ENCODE measurements around the gene RPS6KA2. TPM values are rescaled to one million over a fixed set of nuclear protein-coding genes. Genes with fewer than 3 reads are reported as not detected.

RPS6KA2 gene
- total RNA-seq, 2 donors from 2014 or later = 78.6 to 131 TPM

- no peaks in the 10 kb centered on the region for H3K9me3 ChIP-seq
- H3K4me1 ChIP-seq = no peaks in the 10 kb centered on the region
- TF ChIP-seq CTCF (IDR thresholded peaks at IDR 0.05) = no peak
- no peak overlapping the region for H3K4me3 ChIP-seq
- H3K36me3 ChIP-seq = peaks cover 20% of the 10 kb centered on the region
- DNase-seq (ENCODE audit: low spot score) = no peak
- no peak overlapping the region for H3K27ac ChIP-seq
- no peaks in the 10 kb centered on the region for H3K27me3 ChIP-seq
Measured at GRCh38 chr6:166496460-166496859, 130.6 kb downstream of the RPS6KA2 start.

GRCh38 chr6:166495487-166496314 is 131.3 kb downstream of the RPS6KA2 start:
- peaks cover 20% of the 10 kb centered on the region for H3K36me3 ChIP-seq

GRCh38 chr6:166494757-166495486 is 132.1 kb downstream of the RPS6KA2 start:
- Histone ChIP-seq H3K36me3 (peaks cover 20% of the 10 kb centered on the region), H3K4me3 (no peak overlapping the region), H3K27ac (no peak overlapping the region), H3K4me1 (no peaks in the 10 kb centered on the region), H3K27me3 (no peaks in the 10 kb centered on the region), H3K9me3 (no peaks in the 10 kb centered on the region)
- TF ChIP-seq CTCF (IDR thresholded peaks at IDR 0.05) = no peak
- DNase-seq (ENCODE audit: low spot score) = no peak

More at GRCh38 chr6:166495487-166496314, 131.3 kb downstream of the RPS6KA2 start:
- Histone ChIP-seq H3K27ac (no peak overlapping the region), H3K27me3 (no peaks in the 10 kb centered on the region), H3K9me3 (no peaks in the 10 kb centered on the region), H3K4me1 (no peaks in the 10 kb centered on the region), H3K4me3 (no peak overlapping the region)
- TF ChIP-seq CTCF (IDR thresholded peaks at IDR 0.05) = no peak
- DNase-seq (ENCODE audit: low spot score) = no peak

- H3K36me3 ChIP-seq = peaks cover 20% of the 10 kb centered on the region
- H3K4me3 ChIP-seq = no peak overlapping the region
- DNase-seq (ENCODE audit: low spot score) = no peak
- no peak overlapping the region for H3K27ac ChIP-seq
- H3K27me3 ChIP-seq = no peaks in the 10 kb centered on the region
- H3K4me1 ChIP-seq = no peaks in the 10 kb centered on the region
- no peak for TF ChIP-seq CTCF (IDR thresholded peaks at IDR 0.05)
- H3K9me3 ChIP-seq = no peaks in the 10 kb centered on the region
Measured at GRCh38 chr6:166494101-166494441, 133.0 kb downstream of the RPS6KA2 start.

GRCh38 chr6:166493427-166494100 is 133.5 kb downstream of the RPS6KA2 start:
- Histone ChIP-seq H3K4me1 (peaks cover 0 to 3% of the 10 kb centered on the region in 2 donors), H3K36me3 (peaks cover 20% of the 10 kb centered on the region), H3K9me3 (no peaks in the 10 kb centered on the region), H3K4me3 (no peak overlapping the region), H3K27ac (no peak overlapping the region), H3K27me3 (no peaks in the 10 kb centered on the region)
- DNase-seq (ENCODE audit: low spot score) = no peak
- no peak for TF ChIP-seq CTCF (IDR thresholded peaks at IDR 0.05)

Measured in right atrium auricular region (tissue), 2 donors.